Psoas muscle (tissue), 8 donors: ENCODE measurements around the gene MMD2. TPM values are rescaled to one million over a fixed set of nuclear protein-coding genes. Genes with fewer than 3 reads are reported as not detected.

Experiments
- ATAC-seq, 4 donors: fragments of 200-7000 bp; cut with Tn5 transposase; one replicate each; pipeline ENCODE4 v1.9.1; 2020; ENCODE audit warnings: moderate library complexity in 3 of 4, mild to moderate bottlenecking in 2 of 4
- DNase-seq, 2 donors: peaks; one replicate each; pipeline ENCODE4 v3.0.0-alpha.2; 2020
- H3K27ac ChIP-seq: fragments of 200-600 bp; one replicate; pipeline ENCODE4 v1.8.0; 2022
- H3K27me3 ChIP-seq, 3 donors: fragments of 200-600 bp in 1 of 3; one replicate each; pipeline versions ENCODE4 v1.6.1 to v1.8.0; 2013 to 2022; ENCODE audit warnings: low read length in 2 of 3, mild to moderate bottlenecking in 2 of 3, moderate library complexity in 1 of 3; ENCODE audit not compliant: insufficient read depth in 3 of 3
- H3K36me3 ChIP-seq, 2 donors: fragments of 200-600 bp in 1 of 2; one replicate each; pipeline versions ENCODE4 v1.6.1 to v1.8.0; 2013 to 2022; ENCODE audit warnings: low read depth in 1 of 2, mild to moderate bottlenecking in 1 of 2, moderate library complexity in 1 of 2; ENCODE audit not compliant: insufficient read depth in 1 of 2
- H3K4me1 ChIP-seq: fragments of 200-600 bp; one replicate; pipeline ENCODE4 v1.8.0; 2022
- H3K4me3 ChIP-seq: fragments of 200-600 bp; one replicate; pipeline ENCODE4 v1.8.0; 2022; ENCODE audit warnings: mild to moderate bottlenecking
- H3K9me3 ChIP-seq: fragments of 200-600 bp; one replicate; pipeline ENCODE4 v1.8.0; 2022
- WGBS, 3 donors: extraction: QIAGEN DNeasy Blood & Tissue Kit; methylation state at CpG; one replicate each; pipeline versions ENCODE4 v1.1.6 to v1.1.7; 2013; 5-methylcytosine and 5-hydroxymethylcytosine counted together
- intact Hi-C, 2 donors: fragments of 100-400 bp; cut with DNase I; formaldehyde crosslinking; loops; one replicate each; pipeline versions ENCODE4 v1.11.0 to v1.14.2; 2022
- polyA plus RNA-seq, 3 donors: library from polyadenylated mRNA; stranded (reverse); fragments of 200-250 nt; gene quantifications; one replicate each; pipeline ENCODE4 v1.2.3, GENCODE V29; 2013
- total RNA-seq, 4 donors: library from RNA; stranded (reverse); fragmentation: NEBNext Ultra II Directional in 2 of 4; extraction: Animal tissue kit (Norgen Biotek cat#: 25700) in 2 of 4; gene quantifications; one replicate each; pipeline versions ENCODE4 v1.2.1 to v1.2.4, GENCODE V29; 2021 to 2023
- TF ChIP-seq, protein P1 (sequence below): fragments of 200-600 bp; IDR thresholded peaks from one replicate; pipeline ENCODE4 v1.8.0; 2022; ENCODE audit warnings: antibody characterized with exemption
- donor health status: healthy with polysubstance abuse.
- donor health status: DM: no; HTN: no; CAD: no; lungs with moderate emphysema.
- donor health status: Bipolar disorder and iron deficiency.
- donor health status: healthy.
- donor health status: DM: yes; HTN: yes; CAD: no.
- donor health status: DM: no; HTN: no; CAD: no.
- donor health status: DM: no; HTN: no; CAD: no.
- donor health status: DM: yes; HTN: yes; CAD: no.

Gene MMD2
- total and polyA plus RNA-seq, 7 donors, result 0.01 TPM; not detected in 6

DNA sequence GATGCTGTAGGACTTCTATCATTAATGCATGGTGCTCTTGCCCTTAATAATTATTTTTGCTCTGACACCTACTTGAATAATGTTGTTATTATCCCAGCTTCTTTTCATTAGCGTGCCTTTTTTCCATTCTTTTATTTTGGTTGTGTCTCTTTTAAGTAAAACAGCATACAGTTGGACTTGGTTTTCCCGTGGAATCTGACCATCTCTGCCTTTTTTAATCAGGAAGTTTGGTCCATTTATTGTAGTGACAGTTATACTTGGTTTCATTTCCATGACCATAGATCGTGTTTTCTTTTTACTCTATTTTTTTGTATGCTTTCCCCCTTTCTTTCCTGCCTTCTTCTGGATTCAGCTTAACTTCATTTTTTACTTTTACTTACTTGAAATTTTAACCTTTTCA, 101.8 kb downstream of the MMD2 start:
- ATAC-seq (no peak), DNase-seq (no peak)
- no peaks in the 10 kb centered on the region for H3K9me3 ChIP-seq
- no peak overlapping the region for H3K27ac ChIP-seq
- H3K4me3 ChIP-seq, result no peak overlapping the region
- peaks cover 0 to 9% (median 6%) of the 10 kb centered on the region in 3 donors for H3K27me3 ChIP-seq
- no peaks in the 10 kb centered on the region for H3K36me3 ChIP-seq
- WGBS, 3 donors, result 63 to 80% (median 68%) methylated on average over 3 of the region's 3 CpGs
- H3K4me1 ChIP-seq, result no peaks in the 10 kb centered on the region
- intact Hi-C loops, result no loop called here
- TF ChIP-seq, protein P1, sequence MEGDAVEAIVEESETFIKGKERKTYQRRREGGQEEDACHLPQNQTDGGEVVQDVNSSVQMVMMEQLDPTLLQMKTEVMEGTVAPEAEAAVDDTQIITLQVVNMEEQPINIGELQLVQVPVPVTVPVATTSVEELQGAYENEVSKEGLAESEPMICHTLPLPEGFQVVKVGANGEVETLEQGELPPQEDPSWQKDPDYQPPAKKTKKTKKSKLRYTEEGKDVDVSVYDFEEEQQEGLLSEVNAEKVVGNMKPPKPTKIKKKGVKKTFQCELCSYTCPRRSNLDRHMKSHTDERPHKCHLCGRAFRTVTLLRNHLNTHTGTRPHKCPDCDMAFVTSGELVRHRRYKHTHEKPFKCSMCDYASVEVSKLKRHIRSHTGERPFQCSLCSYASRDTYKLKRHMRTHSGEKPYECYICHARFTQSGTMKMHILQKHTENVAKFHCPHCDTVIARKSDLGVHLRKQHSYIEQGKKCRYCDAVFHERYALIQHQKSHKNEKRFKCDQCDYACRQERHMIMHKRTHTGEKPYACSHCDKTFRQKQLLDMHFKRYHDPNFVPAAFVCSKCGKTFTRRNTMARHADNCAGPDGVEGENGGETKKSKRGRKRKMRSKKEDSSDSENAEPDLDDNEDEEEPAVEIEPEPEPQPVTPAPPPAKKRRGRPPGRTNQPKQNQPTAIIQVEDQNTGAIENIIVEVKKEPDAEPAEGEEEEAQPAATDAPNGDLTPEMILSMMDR, result no peak

DNA sequence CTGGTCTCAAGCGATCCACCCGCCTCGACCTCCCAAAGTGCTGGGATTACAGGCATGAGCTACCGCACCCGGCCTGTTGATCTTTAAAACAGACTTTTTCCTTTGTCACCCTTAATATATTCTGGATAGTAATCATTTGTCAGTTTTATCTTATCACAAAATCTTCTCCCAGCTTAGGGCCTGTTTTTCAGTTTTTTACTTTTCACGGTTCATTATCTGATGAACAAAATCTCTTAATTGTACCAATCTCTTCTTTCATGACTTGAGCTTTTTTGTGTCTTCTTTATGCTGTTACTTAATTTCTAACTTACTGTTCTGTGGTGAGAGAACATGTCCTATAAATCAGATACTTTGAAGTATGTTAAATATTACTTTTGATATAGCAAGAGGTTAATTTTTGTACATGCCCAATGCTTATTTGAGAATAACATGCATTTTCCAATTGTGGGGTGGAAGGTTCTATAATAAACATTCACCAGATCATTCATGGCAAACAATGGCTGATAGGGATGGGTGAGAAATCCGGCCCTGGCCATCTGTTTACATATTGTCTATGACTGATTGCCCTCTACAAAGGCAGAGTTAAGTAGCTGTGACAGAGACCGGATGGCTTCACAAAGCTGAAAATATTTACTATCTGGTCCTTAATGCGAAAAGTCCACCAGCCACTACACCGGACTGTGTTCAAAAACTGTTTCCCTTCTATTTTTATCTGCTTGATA, 102.5 kb downstream of the MMD2 start:
- no peak for ATAC-seq
- Histone ChIP-seq H3K4me1 (no peaks in the 10 kb centered on the region), H3K27ac (no peak overlapping the region), H3K4me3 (no peak overlapping the region), H3K9me3 (no peaks in the 10 kb centered on the region), H3K36me3 (no peaks in the 10 kb centered on the region), H3K27me3 (peaks cover 0 to 2% (median under 1%) of the 10 kb centered on the region in 3 donors)
- TF ChIP-seq, protein P1, result no peak
- WGBS, 3 donors, result 84 to 85% (median 85%) methylated on average over 10 of the region's 10 CpGs
- no peak for DNase-seq
- intact Hi-C loops, result no loop called here

Other genes starting within 250 kb of the MMD2 start
- gene AP5Z1, start 183.6 kb downstream of the MMD2 start, total RNA-seq, result 10 to 100 TPM in 1 of 4 donors, 1 to 10 TPM in 3; 6.6 to 20.1 (median 8.7) TPM
- gene AP5Z1, start 183.6 kb downstream of the MMD2 start, polyA plus RNA-seq, result 10 to 100 TPM; 12.1 to 19.2 (median 15.2) TPM
- under 1 TPM in 1 of 4 donors, not detected in 3; 0.11 TPM for gene PAPOLB, start 97.2 kb downstream of the MMD2 start, total RNA-seq
- under 1 TPM in 1 of 3 donors, not detected in 2; 0.01 TPM for gene PAPOLB, start 97.2 kb downstream of the MMD2 start, polyA plus RNA-seq
- 1 to 10 TPM; 2.3 to 3.7 (median 2.8) TPM for gene RADIL, start 75.5 kb downstream of the MMD2 start, total RNA-seq
- 1 to 10 TPM in 2 of 3 donors, under 1 TPM in 1; 0.65 to 3.8 (median 1.1) TPM for gene RADIL, start 75.5 kb downstream of the MMD2 start, polyA plus RNA-seq
- gene RBAK, start 86.7 kb upstream of the MMD2 start, total RNA-seq, result 1 to 10 TPM; 5.0 to 7.2 (median 6.6) TPM
- 1 to 10 TPM; 2.6 to 6.5 (median 3.9) TPM for gene RBAK, start 86.7 kb upstream of the MMD2 start, polyA plus RNA-seq
- 10 to 100 TPM; 28.6 to 39.5 (median 36.1) TPM for gene WIPI2, start 231.0 kb upstream of the MMD2 start, total RNA-seq
- 10 to 100 TPM; 23.5 to 30.5 (median 25.7) TPM for gene WIPI2, start 231.0 kb upstream of the MMD2 start, polyA plus RNA-seq